Karpas-422 (cell line): ENCODE data around the gene PREX1. TPM values are rescaled to one million over a fixed set of nuclear protein-coding genes. Genes with fewer than 3 reads are reported as not detected.

ENCODE experiments used
- DNase-seq: peaks from one replicate; pipeline ENCODE4 v3.0.0-alpha.2; 2015
- H2AFZ ChIP-seq: fragments of 200-600 bp; sonication (generic); 2 replicates; pipeline ENCODE4 v1.6.1; 2014; ENCODE audit warnings: antibody characterized with exemption, low read length, mixed read lengths
- H3K27ac ChIP-seq: fragments of 200-600 bp; sonication (generic); 2 replicates; pipeline ENCODE4 v1.5.1; 2014; ENCODE audit warnings: mild to moderate bottlenecking, low read length, moderate library complexity
- H3K27me3 ChIP-seq: fragments of 200-600 bp; sonication (generic); 2 replicates; pipeline ENCODE4 v1.6.1; 2014; ENCODE audit warnings: low read length, mixed read lengths
- H3K36me3 ChIP-seq: fragments of 200-600 bp; sonication (generic); 2 replicates; pipeline ENCODE4 v1.6.1; 2014; ENCODE audit warnings: low read length, mixed read lengths; ENCODE audit not compliant: insufficient read depth
- H3K4me1 ChIP-seq: fragments of 200-600 bp; sonication (generic); 2 replicates; pipeline ENCODE4 v1.6.1; 2014; ENCODE audit warnings: mild to moderate bottlenecking, low read length, mixed read lengths
- H3K4me2 ChIP-seq: fragments of 200-600 bp; sonication (generic); 2 replicates; pipeline ENCODE4 v1.6.1; 2014; ENCODE audit warnings: low read length, low read depth, mild to moderate bottlenecking; ENCODE audit not compliant: poor library complexity, severe bottlenecking
- H3K4me3 ChIP-seq: fragments of 200-600 bp; sonication (generic); 2 replicates; pipeline ENCODE4 v1.5.1; 2014; ENCODE audit warnings: mild to moderate bottlenecking, antibody characterized with exemption, low read length, mixed read lengths
- H3K79me2 ChIP-seq: fragments of 200-600 bp; sonication (generic); 2 replicates; pipeline ENCODE4 v1.6.1; 2014; ENCODE audit warnings: mild to moderate bottlenecking, low read length, mixed read lengths
- H3K9ac ChIP-seq: fragments of 200-600 bp; sonication (generic); 2 replicates; pipeline ENCODE4 v1.6.0; 2014; ENCODE audit warnings: low read length
- H3K9me2 ChIP-seq: fragments of 200-600 bp; sonication (generic), shearing (Covaris generic); replicated peaks from 2 replicates; pipeline ENCODE4 v1.6.0; 2014; ENCODE audit warnings: mild to moderate bottlenecking, low read length, moderate library complexity; ENCODE audit not compliant: insufficient read depth
- H3K9me3 ChIP-seq: fragments of 300-700, 200-600 bp; sonication (generic); 2 replicates; pipeline ENCODE4 v1.6.1; 2014; ENCODE audit warnings: low read length, mixed read lengths
- H4K20me1 ChIP-seq: fragments of 200-600 bp; sonication (generic); 2 replicates; pipeline ENCODE4 v1.6.1; 2014; ENCODE audit warnings: mild to moderate bottlenecking, antibody characterized with exemption, low read length, low read depth; ENCODE audit not compliant: insufficient read depth
- total RNA-seq: library from RNA; depleted of rRNA; stranded (reverse); fragments of >200 nt; shearing (Covaris generic); gene quantifications from 2 replicates; pipeline ENCODE4 v1.2.3, GENCODE V29; 2014; ENCODE audit warnings: low replicate concordance

PREX1 gene
- total RNA-seq, 1 experiment from 2014 or later = not detected

DNA sequence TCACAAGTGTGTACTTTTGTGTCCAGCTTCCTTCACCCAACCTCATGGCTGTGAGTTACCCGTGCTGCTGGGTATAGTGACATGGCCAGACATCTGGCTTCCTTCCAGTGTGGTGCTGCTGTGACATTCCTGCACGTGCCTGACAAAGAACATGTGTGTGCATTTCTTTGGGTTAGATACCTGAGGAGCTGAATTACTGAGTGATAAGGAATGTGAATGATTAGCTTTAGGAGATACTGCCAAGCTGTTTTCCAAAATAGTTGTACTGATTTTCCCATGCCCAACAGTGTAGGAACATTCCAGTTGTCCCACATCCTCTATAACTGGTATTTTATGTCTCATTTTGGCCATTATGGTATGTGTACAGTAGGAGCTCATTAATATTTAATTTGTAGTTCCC is 132.5 kb downstream of the PREX1 start:
- Histone ChIP-seq H3K9me3 (no peaks in the 10 kb centered on the region), H3K27me3 (no peaks in the 10 kb centered on the region), H3K36me3 (no peaks in the 10 kb centered on the region), H3K27ac (no peak overlapping the region), H3K9ac (no peak overlapping the region), H4K20me1 (no peaks in the 10 kb centered on the region), H3K4me1 (no peaks in the 10 kb centered on the region), H2AFZ (no peak overlapping the region), H3K4me2 (no peak overlapping the region), H3K4me3 (no peak overlapping the region), H3K9me2 (no peaks in the 10 kb centered on the region), H3K79me2 (no peaks in the 10 kb centered on the region)
- no peak for DNase-seq

DNA sequence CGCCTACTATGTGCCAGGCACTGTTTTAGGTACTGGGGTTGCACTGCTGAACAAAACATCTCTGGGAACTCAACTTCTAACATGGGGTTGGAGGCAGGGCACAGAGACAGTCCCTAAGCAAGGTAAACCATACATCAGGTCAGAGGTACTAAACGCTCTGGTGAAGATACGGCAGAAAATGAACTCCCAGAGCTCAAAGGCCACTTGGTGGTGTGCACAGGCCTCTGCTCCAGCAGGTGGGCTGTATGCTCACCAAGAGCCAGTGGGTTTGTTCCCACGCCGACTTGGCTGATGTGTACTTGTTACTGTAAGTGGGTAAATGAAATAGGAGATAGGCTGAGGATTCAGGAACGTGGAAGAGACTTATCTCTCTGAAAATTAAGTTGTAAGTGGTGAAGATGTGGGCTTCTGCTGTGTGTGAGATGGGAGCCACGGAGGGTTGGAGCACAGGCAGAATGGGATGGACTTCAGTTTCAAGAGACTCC is 133.4 kb downstream of the PREX1 start:
- Histone ChIP-seq H4K20me1 (no peaks in the 10 kb centered on the region), H3K79me2 (no peaks in the 10 kb centered on the region), H3K9me3 (no peaks in the 10 kb centered on the region), H3K4me3 (no peak overlapping the region), H3K9ac (no peak overlapping the region), H3K9me2 (no peaks in the 10 kb centered on the region), H2AFZ (no peak overlapping the region), H3K4me1 (no peaks in the 10 kb centered on the region), H3K36me3 (no peaks in the 10 kb centered on the region), H3K27me3 (no peaks in the 10 kb centered on the region), H3K27ac (no peak overlapping the region), H3K4me2 (no peak overlapping the region)
- DNase-seq = no peak

DNA sequence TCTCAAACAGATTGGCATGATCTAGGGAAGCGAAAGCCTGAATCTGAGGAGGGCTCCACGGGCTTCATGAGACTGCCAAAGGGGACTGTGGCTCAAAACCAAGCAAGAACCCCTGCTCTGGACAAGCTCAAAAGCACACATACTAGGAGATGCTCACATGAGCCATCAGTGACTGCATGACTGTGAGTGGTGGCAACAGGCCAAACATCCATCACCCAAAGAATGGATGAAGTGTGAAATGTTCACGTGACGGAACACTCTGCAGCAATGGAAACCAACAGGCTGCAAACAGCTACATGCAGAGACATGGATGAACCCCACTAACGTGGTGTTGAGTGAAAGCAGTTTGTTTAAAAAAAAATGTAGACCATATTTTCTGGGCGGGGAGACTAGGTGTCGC is 136.3 kb downstream of the PREX1 start:
- DNase-seq = no peak
- Histone ChIP-seq H4K20me1 (no peaks in the 10 kb centered on the region), H3K4me2 (no peak overlapping the region), H3K9ac (no peak overlapping the region), H3K9me2 (no peaks in the 10 kb centered on the region), H3K4me1 (no peaks in the 10 kb centered on the region), H2AFZ (no peak overlapping the region), H3K79me2 (no peaks in the 10 kb centered on the region), H3K27ac (no peak overlapping the region), H3K36me3 (no peaks in the 10 kb centered on the region), H3K4me3 (no peak overlapping the region), H3K27me3 (no peaks in the 10 kb centered on the region), H3K9me3 (no peaks in the 10 kb centered on the region)

DNA sequence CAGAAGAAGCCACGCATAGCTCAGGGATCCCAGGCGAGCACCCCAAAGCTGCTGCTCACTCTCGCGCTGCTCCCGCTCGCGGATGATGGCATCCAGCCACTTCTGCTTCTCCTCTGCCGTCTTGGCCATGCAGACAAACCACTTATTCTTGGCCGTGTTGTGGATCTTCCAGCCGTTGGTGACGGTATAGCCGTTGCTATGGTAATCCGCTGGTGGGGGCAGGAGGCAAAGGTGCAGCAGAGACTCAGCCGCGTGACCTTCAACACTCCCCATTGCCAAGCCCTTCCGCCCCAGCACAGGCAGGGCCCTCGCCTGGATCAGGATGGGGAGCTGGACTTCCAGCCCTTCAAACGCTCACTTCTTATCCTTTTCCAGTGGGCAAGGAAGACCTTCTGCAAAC is 136.9 kb downstream of the PREX1 start:
- Histone ChIP-seq H3K9me3 (no peaks in the 10 kb centered on the region), H3K4me2 (no peak overlapping the region), H2AFZ (no peak overlapping the region), H3K4me3 (no peak overlapping the region), H3K27me3 (no peaks in the 10 kb centered on the region), H3K9me2 (no peaks in the 10 kb centered on the region), H3K4me1 (no peaks in the 10 kb centered on the region), H3K79me2 (no peaks in the 10 kb centered on the region), H3K36me3 (no peaks in the 10 kb centered on the region), H3K9ac (no peak overlapping the region), H4K20me1 (no peaks in the 10 kb centered on the region), H3K27ac (no peak overlapping the region)
- DNase-seq = no peak

DNA sequence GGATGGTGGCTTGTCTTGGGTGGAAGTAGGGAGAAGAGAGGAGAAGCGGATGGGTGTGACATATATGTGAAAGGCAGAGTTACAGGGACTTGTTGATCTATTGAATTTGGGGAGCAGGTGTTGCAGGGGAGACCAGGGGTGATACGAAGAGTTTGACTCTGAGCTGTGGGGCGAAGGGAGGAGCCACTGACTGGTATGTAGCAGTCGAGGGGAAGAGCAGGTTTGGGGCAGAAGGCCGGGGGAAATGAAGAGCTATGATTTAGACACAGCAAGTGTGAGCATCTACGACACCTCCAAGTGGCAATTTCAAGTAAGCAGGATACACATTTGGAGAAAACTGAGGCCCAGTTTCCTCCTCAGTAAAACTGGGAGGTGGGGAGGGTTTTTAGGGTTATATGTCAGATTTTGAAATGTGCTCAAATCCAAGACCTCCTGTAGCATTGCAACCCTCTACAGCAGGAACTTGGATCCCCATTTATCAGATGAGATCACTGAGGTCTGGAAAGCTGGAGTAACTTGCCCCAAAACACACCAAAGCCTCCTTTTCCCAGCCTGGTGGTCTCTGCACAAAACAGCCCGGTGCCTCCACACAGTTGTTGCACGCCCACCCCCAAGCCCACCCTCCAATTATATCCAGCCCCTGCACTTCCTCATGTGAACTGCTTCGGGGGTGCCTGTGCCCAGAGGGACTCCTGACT is 137.8 kb downstream of the PREX1 start:
- H3K36me3 ChIP-seq = no peaks in the 10 kb centered on the region
- H3K9me2 ChIP-seq = no peaks in the 10 kb centered on the region
- H3K4me1 ChIP-seq = no peaks in the 10 kb centered on the region
- no peak for DNase-seq
- no peaks in the 10 kb centered on the region for H3K79me2 ChIP-seq
- no peaks in the 10 kb centered on the region for H4K20me1 ChIP-seq
- H3K4me2 ChIP-seq = no peak overlapping the region
- no peak overlapping the region for H3K9ac ChIP-seq
- no peaks in the 10 kb centered on the region for H3K9me3 ChIP-seq
- H3K27ac ChIP-seq = no peak overlapping the region
- no peak overlapping the region for H2AFZ ChIP-seq
- no peaks in the 10 kb centered on the region for H3K27me3 ChIP-seq
- H3K4me3 ChIP-seq = no peak overlapping the region

DNA sequence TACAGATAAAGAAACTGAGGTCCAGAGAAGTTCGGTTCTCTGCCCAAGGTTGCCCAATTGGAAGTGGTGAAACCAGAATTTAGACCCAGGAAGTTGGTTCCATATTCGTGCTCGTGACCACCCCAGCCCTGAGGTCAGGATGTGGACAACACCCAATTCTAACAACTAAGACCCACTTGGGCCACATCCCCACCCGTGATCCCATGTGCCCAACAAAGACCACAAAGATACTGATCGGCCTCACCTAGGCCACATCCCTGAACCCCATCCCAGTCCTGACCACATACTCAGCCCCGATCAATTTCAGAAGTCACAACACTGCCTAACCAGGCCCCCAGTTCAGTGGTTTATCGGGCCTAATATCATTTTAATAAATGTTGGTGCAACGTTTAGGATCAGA is 138.4 kb downstream of the PREX1 start:
- no peaks in the 10 kb centered on the region for H3K79me2 ChIP-seq
- no peak for DNase-seq
- H3K9me3 ChIP-seq = no peaks in the 10 kb centered on the region
- no peak overlapping the region for H3K9ac ChIP-seq
- no peaks in the 10 kb centered on the region for H3K36me3 ChIP-seq
- no peak overlapping the region for H3K4me3 ChIP-seq
- H3K27me3 ChIP-seq = no peaks in the 10 kb centered on the region
- H3K9me2 ChIP-seq = no peaks in the 10 kb centered on the region
- H3K4me2 ChIP-seq = no peak overlapping the region
- no peak overlapping the region for H3K27ac ChIP-seq
- no peak overlapping the region for H2AFZ ChIP-seq
- no peaks in the 10 kb centered on the region for H4K20me1 ChIP-seq
- no peaks in the 10 kb centered on the region for H3K4me1 ChIP-seq

DNA sequence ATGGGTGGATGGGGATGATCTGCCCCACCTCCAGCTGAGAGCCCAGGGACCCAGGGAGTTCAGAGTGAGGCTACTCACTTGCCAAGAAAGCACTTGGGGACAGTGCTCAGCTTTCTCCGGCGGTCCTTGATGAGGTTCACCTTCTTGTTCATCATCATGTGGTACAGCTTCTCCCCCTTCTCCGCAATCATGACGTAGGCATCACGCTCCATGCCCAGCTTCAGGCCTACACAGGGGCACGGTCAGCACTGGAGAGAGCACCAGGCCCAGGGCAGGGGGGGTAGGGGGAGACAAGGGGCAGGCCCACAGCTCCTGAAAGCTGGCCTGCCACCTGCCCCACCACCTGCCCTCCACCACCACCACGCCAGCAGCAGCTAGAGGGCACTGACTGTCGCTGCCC is 139.2 kb downstream of the PREX1 start:
- H3K9me2 ChIP-seq = no peaks in the 10 kb centered on the region
- H3K9me3 ChIP-seq = no peaks in the 10 kb centered on the region
- no peak overlapping the region for H3K9ac ChIP-seq
- H3K4me2 ChIP-seq = no peak overlapping the region
- H3K27ac ChIP-seq = no peak overlapping the region
- H3K4me1 ChIP-seq = no peaks in the 10 kb centered on the region
- H3K79me2 ChIP-seq = no peaks in the 10 kb centered on the region
- H3K36me3 ChIP-seq = no peaks in the 10 kb centered on the region
- no peak overlapping the region for H3K4me3 ChIP-seq
- H3K27me3 ChIP-seq = no peaks in the 10 kb centered on the region
- no peaks in the 10 kb centered on the region for H4K20me1 ChIP-seq
- no peak overlapping the region for H2AFZ ChIP-seq
- DNase-seq = no peak

DNA sequence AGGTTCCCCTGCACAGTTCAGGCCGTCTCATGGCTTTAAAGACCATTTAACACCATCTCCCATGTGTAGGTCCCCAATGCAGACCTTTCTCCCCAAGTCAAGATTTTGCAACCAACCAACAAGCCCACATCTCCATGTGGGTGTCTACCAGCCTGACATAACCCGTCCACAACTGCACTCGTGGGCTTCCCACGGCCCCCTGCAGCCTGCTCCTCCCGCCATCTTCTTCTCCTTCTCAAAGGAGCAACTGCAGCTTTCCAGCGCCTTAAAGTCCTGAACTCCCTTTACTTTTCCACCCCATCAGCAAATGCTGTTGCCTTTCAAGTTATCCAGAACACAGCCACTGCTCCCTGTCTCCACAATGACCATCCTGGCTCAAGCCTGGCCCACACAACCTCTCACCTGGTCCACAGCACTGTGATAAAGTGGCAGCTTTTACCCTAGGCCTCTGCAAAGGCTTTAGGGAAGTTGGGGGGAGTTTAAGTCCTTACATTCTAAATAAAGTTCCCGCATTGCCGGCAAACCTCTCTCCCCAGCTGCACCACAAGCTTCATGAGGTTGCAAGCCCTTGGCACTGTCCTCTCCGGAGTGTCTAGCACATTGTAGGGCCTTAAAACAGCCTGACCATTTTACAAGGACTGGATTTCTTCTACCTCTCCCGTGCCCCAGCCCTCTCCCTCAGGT is 140.5 kb downstream of the PREX1 start:
- Histone ChIP-seq H4K20me1 (no peaks in the 10 kb centered on the region), H2AFZ (no peak overlapping the region), H3K4me1 (no peaks in the 10 kb centered on the region; the same call in 1 of the 2 replicates), H3K9me2 (no peaks in the 10 kb centered on the region), H3K27me3 (no peaks in the 10 kb centered on the region), H3K4me2 (no peak overlapping the region), H3K4me3 (no peak overlapping the region), H3K79me2 (no peaks in the 10 kb centered on the region), H3K9me3 (no peaks in the 10 kb centered on the region), H3K36me3 (no peaks in the 10 kb centered on the region), H3K27ac (no peak overlapping the region), H3K9ac (no peak overlapping the region)
- DNase-seq = no peak
